Stimulated activated CD4-positive, alpha-beta T cell treated with anti-CD3 and anti-CD28 coated beads, TNF-alpha, amount 100 ng/mL, for 4 hours (primary cell): ENCODE data around the gene CDKL2.
"Not testable (repeated sequence)": the region's sequence is repeated elsewhere in the genome, so short reads cannot be mapped to it uniquely, and the experiment has no call there.

ENCODE experiments used
- DNase-seq, 3 experiments: peaks; one replicate each; pipeline ENCODE4 v3.0.0-alpha.2; 2020; ENCODE audit warnings: low read depth in 3 of 3

Gene CDKL2

GRCh38 chr4:75552452-75552851 lies 77.9 kb downstream of the CDKL2 start:
- no peak for DNase-seq

DNA sequence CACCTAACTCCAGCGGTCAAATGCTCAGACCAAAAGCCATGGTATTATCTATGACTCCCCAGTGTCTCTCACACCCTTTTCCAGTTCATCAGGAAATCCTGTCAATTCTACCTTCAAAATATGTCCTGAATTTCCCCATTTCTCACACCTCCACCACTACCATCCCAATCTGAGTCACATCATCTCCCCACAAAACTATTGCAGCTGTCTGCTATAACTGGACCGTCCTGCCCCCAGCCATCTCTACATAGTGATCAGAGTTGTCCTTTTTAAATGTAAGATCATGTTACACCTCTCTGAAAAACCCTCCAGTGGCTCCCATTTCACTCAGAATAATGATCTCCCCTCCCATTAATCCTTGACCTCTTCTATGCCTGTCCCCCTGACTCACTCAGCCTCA lies 81.3 kb downstream of the CDKL2 start:
- DNase-seq: no peak

DNA sequence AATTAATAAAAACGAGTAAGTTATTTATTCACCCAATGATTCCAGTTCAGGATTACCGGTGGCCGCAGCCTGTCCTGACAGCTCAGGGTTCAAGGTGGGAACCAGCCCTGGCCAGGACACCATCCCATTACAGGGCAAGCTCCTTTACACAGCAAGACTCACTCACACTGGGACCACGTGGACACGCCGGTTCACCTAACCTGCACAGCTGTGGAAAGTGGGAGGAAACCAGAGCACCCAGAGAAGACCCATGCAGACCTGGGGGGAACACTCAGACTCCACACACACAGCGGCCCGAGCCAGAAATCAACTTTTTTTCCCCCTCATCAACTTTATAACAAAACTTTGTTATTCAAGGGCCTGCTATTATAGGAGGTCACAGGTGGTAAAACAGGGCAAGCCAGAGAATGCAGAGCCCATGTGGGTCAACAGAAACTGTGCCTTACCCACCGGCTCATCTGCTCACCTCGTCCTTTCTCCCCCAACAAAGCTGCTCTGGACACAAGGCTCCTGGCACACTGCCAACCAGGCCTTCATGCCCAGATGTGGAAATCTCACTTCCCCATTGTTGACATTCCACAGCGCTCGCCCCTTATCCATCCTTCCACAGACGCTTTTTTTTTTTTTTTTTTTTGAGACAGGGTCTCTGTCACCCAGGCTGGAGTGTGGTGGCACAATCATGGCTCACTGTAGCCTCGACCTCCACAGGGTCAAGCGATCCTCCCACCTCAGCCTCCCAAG lies 82.5 kb downstream of the CDKL2 start:
- DNase-seq: no peak

GRCh38 chr4:75545526-75545925 lies 84.8 kb downstream of the CDKL2 start:
- no peak for DNase-seq

DNA sequence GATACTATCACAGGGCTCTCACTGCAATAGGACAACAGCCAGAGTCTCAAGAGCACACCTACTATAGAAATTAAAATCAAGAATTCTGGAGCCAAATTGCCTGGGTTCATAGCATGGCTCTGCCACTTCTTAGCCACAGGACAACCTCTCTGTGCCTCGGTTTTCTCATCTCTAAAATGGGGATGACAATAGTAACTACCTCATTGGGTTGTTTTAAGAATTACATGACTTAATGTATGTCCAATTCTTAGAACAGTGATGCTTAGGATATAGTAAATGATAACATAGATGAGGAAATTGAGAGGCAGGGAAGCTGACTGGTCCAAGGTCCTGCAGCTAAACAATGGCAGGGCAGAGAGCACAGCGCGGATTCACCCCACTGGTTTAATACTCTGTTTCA lies 85.5 kb downstream of the CDKL2 start:
- no peak for DNase-seq

- DNase-seq: not testable (repeated sequence)
These were observed 86.1 kb downstream of the CDKL2 start for GRCh38 chr4:75544220-75544619.

DNA sequence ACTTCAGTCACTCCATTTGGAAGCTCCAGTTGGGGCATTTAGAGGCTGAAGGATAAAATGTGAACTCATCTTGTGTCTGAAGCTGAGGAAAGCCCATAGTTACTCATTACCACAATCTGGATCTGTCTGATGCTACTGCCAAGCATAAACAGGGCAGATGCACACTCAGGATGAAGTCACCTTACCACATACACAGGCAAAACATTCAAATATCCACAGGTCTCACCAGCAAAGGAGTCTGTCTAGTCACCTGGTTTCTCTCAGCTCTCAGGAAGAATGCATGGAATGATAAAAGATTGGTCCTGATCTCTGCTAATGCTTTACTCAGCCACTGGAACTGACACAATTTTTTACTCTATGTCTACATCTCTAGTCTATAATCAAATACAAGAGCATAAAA lies 87.5 kb downstream of the CDKL2 start:
- DNase-seq: no peak

GRCh38 chr4:75537308-75537707 lies 93.0 kb downstream of the CDKL2 start:
- not testable (repeated sequence) for DNase-seq

- DNase-seq: not testable (repeated sequence)
These were observed 96.4 kb downstream of the CDKL2 start for GRCh38 chr4:75533926-75534325.

DNA sequence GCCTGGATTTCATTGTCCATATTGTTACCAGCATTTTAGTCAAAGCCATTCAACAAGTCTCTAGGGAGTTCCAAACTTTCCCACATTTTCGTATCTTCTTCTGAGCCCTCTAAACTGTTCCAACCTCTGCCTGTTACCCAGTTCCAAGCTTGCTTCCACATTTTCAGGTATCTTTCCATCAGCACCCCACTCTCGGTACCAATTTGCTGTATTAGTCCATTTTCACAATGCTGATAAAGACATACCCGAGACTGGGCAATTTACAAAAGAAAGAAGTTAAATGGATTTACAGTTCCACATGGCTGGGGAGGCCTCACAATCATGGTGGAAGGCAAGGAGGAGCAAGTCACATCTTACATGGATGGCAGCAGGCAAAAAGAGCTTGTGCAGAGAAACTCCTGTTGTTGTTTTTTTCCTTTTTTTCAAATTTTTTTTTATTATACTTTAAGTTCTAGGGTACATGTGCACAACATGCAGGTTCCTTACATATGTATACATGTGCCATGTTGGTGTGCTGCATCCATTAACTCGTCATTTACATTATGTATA lies 96.9 kb downstream of the CDKL2 start:
- not testable (repeated sequence) for DNase-seq

DNA sequence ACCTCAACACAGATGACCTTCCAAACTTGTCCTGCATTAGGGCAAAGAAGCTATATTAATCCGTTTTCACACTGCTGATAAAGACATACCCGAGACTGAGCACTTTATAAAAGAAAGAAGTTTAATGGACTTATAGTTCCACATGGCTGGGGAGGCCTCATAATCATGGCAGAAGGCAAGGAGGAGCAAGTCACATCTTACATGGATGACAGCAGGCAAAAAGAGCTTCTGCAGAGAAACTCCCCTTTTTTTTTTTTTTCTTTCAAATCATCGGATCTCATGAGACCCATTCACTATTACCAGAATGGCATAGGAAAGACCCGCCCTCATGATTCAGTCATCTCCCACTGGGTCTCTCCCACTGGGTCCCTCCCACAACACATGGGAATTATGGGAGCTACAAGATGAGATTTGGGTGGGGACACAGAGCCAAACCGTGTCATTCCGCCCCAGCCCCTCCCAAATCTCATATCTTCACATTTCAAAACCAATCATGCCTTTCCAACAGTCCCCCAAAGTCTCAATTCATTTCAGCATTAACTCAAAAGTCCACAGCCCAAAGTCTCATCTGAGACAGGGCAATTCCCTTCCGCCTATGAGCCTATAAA lies 98.7 kb downstream of the CDKL2 start:
- not testable (repeated sequence) for DNase-seq

GRCh38 chr4:75530556-75531322 lies 99.6 kb downstream of the CDKL2 start:
- no peak for DNase-seq
